K562 (cell line): ENCODE measurements around the gene C4orf50.

Experiments
- CHD2 ChIP-seq: IDR thresholded peaks from 2 replicates; pipeline ENCODE4 v1.6.1; 2011; ENCODE audit warnings: low read depth, low read length
- EZH2 ChIP-seq: IDR thresholded peaks from 2 replicates; pipeline ENCODE4 v1.6.1; 2012; ENCODE audit warnings: low read depth, mild to moderate bottlenecking, inconsistent platforms, low read length, borderline replicate concordance
- JUN ChIP-seq, 2 experiments: sonication (generic) in 1 of 2; formaldehyde crosslinking in 1 of 2; IDR thresholded peaks; 2 replicates each; pipeline versions ENCODE4 v1.6.1 to v1.8.0; 2012 to 2022; ENCODE audit warnings: borderline replicate concordance in 2 of 2, mild to moderate bottlenecking in 2 of 2, improper control_type of control experiment in 1 of 2, low read depth in 1 of 2, low read length in 1 of 2, missing genetic modification reagents in 1 of 2
- POLR2A ChIP-seq: fragments of 450-650 bp; conservative IDR thresholded peaks from 2 replicates; pipeline ENCODE4 v1.6.1; 2016
- TARDBP ChIP-seq: fragments of 450-650 bp; IDR thresholded peaks from 2 replicates; pipeline ENCODE4 v1.6.1; 2016
- TF ChIP-seq, protein P1 (sequence below), 3 experiments: IDR thresholded peaks in 2 of 3; conservative IDR thresholded peaks in 1 of 3; 2 replicates each; pipeline ENCODE4 v1.5.1; 2011 to 2012; ENCODE audit warnings: low read length in 3 of 3, mild to moderate bottlenecking in 3 of 3, control low read depth in 2 of 3, improper control_type of control experiment in 1 of 3, inconsistent platforms in 1 of 3, low read depth in 1 of 3, mixed read lengths in 1 of 3, moderate library complexity in 1 of 3; ENCODE audit not compliant: insufficient read depth in 2 of 3

DNA sequence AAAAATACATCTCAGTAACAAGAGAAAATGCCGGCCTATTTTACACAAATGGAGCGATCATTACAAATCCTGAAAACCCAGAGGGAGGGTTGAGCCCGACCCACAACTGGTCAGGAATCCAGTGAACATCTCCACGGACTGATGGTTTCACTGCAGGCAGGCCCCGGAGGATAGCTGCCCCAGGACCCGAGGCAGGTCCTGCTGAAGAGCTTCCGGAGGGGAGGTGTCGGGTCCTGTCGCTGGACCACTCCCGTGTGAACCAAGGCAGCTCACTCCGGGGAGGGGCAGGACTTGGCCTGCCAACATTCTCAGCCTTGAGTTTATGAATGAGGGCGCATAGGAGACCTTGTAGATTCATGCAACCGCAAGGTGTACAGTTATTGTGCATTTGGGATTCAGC, 120.6 kb downstream of the C4orf50 start:
- TF ChIP-seq, protein P1, sequence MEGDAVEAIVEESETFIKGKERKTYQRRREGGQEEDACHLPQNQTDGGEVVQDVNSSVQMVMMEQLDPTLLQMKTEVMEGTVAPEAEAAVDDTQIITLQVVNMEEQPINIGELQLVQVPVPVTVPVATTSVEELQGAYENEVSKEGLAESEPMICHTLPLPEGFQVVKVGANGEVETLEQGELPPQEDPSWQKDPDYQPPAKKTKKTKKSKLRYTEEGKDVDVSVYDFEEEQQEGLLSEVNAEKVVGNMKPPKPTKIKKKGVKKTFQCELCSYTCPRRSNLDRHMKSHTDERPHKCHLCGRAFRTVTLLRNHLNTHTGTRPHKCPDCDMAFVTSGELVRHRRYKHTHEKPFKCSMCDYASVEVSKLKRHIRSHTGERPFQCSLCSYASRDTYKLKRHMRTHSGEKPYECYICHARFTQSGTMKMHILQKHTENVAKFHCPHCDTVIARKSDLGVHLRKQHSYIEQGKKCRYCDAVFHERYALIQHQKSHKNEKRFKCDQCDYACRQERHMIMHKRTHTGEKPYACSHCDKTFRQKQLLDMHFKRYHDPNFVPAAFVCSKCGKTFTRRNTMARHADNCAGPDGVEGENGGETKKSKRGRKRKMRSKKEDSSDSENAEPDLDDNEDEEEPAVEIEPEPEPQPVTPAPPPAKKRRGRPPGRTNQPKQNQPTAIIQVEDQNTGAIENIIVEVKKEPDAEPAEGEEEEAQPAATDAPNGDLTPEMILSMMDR (IDR thresholded peaks at IDR 0.05 in 2 of 3, conservative IDR thresholded peaks at IDR 0.05 in 1 of 3; ENCODE audit: insufficient read depth in 2 of 3, low read depth in 1 of 3, low read length in 3 of 3) = no peak
- TF ChIP-seq CHD2 (no peak), TARDBP (no peak), JUN (IDR thresholded peaks at IDR 0.05; ENCODE audit: borderline replicate concordance, low read depth, low read length) (no peak), JUN (CRISPR knock-in tag; IDR thresholded peaks at IDR 0.05; ENCODE audit: borderline replicate concordance) (no peak), EZH2 (no peak), POLR2A (no peak)
